Measurements from ENCODE around the gene PCDHGA7.

The PCDHGA7 gene

DNA sequence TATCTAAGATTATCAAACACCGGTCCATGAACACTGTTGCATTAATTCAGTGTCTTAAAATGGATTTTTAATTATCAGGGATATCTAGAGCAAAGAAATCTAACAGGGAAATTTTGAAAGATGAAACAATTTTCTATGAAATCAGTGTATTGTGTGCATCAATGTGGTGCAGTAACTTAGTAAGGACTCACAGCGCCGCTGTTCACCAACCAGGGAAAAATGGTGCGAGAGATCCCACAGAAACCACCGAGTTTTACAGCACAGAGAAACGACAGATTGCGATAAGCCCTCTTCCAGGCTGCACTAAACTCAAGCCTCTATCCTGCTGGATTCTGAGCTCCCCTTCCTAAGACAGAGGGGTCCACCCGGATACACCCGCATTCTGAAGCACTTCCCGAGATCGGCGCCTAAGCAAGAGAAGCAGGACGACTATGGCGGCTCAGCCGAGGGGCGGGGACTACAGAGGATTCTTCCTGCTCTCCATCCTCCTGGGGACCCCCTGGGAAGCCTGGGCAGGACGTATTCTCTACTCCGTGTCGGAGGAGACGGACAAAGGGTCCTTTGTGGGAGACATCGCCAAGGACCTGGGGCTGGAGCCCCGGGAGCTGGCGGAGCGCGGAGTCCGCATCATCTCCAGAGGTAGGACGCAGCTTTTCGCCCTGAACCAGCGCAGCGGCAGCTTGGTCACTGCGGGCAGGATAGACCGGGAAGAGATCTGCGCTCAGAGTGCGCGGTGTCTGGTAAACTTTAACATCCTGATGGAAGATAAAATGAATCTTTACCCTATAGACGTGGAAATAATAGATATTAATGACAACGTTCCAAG lies at the start of gene PCDHGA7:
PCDHGA7 (plus strand) TSS at position 274 of the 826 bp plus-strand sequence; CDS start at position 432, 158 bp downstream.
- in situ Hi-C loops (cut with HindIII; ENCODE audit: low sequenced_read_pairs), result no loop called here

DNA sequence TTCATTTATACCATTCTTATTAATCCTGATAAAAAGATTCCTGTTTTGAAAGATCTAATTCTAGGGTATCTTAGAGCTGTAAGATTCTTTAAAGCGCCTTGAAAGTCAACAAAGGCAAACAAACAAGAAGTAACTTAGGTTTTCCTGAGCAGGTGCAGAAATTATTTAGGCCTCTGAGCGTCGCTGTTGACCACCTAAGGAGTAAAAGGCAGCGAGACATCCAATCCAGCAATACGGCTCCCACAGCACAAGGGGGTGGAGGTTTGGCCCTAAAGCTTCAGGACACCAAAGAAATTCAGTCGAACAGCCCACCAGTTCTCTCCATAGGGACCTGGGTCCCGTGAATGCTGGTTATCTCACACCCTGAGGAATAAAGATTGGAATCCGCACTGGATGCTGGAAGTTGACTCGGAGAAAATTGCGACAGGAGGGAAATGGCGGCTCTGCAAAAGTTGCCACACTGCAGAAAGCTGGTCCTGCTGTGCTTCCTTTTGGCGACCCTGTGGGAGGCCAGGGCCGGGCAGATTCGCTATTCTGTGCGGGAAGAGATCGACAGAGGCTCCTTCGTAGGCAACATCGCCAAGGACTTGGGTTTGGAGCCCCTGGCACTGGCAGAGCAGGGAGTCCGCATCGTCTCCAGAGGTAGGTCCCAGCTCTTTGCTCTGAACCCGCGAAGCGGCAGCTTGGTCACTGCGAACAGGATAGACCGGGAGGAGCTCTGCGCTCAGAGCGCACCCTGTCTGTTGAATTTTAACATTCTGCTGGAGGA lies 43.8 kb upstream of the PCDHGA7 start, which contains the start of gene PCDHGA2:
PCDHGA2 (plus strand) TSS at position 223 of the 769 bp plus-strand sequence.
- in situ Hi-C loops (cut with HindIII; ENCODE audit: low sequenced_read_pairs), result loop anchor here (25.0 kb wide), 1 partner anchor 174 kb away; no protein-coding TSS in a partner anchor

DNA sequence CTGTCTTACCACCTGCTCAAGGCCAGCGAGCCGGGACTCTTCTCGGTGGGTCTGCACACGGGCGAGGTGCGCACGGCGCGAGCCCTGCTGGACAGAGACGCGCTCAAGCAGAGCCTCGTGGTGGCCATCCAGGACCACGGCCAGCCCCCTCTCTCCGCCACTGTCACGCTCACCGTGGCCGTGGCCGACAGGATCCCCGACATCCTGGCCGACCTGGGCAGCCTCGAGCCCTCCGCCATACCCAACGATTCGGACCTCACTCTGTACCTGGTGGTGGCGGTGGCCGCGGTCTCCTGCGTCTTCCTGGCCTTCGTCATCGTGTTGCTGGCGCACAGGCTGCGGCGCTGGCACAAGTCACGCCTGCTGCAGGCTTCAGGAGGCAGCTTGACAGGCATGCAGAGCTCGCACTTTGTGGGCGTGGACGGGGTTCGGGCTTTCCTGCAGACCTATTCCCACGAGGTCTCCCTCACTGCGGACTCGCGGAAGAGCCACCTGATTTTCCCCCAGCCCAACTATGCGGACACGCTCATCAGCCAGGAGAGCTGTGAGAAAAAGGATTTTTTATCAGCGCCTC lies 41.7 kb upstream of the PCDHGA7 start:
- in situ Hi-C loops (cut with HindIII; ENCODE audit: low sequenced_read_pairs), result loop anchor here (25.0 kb wide), 1 partner anchor 171 kb away; no protein-coding TSS in a partner anchor

DNA sequence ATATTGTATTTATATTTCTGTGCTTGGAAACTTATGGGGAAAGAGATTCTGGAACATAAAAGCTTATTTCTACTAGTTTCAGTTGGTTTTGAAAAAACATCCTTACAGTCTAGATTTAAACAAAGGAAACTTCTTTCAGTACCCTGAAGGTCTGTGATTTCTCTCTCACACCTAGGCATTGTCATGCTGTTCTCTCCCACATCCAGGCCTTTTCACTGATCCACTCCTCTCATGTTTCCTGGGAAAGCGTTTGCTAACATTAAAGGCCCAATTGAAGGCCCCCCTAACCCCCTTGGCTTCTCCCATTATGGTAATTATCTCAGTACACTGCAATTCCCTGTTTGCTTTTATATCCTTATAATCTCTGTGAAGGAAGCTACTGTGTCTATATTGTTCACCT lies 39.8 kb upstream of the PCDHGA7 start:
- in situ Hi-C loops (cut with HindIII; ENCODE audit: low sequenced_read_pairs), result loop anchor here (25.0 kb wide), 1 partner anchor 170 kb away; no protein-coding TSS in a partner anchor

DNA sequence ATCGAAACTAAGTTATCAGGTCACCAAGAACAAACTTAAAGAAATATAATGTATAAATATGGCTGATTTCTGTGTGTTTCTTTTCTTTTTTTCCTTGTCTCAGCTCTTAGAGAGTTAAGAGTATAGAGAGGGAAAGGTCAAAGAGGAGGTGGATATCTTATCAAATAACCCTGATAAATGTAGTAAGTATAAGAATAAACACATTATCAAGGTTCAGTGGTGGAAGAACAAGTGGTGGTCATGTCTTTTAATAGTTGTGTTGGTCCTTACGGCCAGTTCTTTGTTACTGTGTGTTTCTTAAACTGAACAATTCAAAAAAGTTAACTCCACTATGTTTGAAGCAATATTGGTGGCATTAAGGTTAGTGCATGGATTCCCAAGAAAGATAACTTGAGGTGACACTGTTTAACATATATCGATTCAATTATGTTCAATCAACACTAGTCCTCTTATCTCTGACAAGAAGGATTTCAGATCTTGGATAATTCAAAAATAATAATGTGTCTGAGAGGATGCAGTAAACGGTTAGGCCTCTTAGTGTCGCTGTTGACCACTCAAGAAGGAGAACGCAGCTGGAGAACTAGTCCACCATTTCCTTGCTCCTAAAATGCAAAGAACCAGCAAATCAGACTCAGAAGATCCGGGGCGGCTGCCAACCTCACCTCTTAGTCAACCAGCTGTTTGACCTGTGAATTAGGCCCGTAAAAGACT lies 39.1 kb upstream of the PCDHGA7 start, which contains the start of gene PCDHGA3:
PCDHGA3 (plus strand) TSS at position 588 of the 711 bp plus-strand sequence. CDS start 205 bp downstream, outside the sequence.
- in situ Hi-C loops (cut with HindIII; ENCODE audit: low sequenced_read_pairs), result loop anchor here (25.0 kb wide), 1 partner anchor 169 kb away; no protein-coding TSS in a partner anchor

DNA sequence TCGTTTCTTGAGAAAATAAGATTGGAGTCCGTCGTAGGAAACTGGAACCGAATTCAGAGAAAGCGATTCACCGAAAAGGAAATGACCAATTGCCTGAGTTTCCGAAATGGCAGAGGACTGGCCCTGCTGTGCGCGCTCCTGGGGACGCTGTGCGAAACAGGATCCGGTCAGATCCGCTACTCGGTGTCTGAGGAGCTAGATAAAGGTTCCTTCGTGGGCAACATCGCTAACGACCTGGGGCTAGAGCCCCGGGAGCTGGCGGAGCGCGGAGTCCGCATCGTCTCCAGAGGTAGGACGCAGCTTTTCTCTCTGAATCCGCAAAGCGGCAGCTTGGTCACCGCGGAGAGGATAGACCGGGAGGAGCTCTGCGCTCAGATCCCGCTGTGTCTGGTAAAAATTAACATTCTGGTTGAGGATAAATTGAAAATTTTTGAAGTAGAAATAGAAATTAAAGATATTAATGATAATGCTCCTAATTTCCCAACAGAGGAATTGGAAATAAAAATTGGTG lies 38.5 kb upstream of the PCDHGA7 start:
- in situ Hi-C loops (cut with HindIII; ENCODE audit: low sequenced_read_pairs), result loop anchor here (25.0 kb wide), 1 partner anchor 168 kb away; no protein-coding TSS in a partner anchor

DNA sequence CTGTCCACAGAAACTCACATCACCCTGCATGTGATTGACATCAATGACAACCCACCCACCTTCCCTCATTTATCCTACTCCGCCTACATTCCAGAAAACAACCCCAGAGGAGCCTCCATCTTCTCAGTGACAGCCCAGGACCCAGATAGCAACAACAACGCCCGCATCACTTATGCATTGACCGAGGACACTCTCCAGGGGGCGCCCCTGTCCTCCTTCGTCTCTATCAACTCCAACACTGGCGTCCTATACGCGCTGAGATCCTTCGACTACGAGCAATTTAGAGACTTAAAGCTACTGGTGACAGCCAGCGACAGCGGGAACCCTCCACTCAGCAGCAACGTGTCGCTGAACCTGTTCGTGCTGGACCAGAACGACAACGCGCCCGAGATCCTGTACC lies 37.2 kb upstream of the PCDHGA7 start:
- in situ Hi-C loops (cut with HindIII; ENCODE audit: low sequenced_read_pairs), result loop anchor here (25.0 kb wide), 1 partner anchor 167 kb away; no protein-coding TSS in a partner anchor

DNA sequence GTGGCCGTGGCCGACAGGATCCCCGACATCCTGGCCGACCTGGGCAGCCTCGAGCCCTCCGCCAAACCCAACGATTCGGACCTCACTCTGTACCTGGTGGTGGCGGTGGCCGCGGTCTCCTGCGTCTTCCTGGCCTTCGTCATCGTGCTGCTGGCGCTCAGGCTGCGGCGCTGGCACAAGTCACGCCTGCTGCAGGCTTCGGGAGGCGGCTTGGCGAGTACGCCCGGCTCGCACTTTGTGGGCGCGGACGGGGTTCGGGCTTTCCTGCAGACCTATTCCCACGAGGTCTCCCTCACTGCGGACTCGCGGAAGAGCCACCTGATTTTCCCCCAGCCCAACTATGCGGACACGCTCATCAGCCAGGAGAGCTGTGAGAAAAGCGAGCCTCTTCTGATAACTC lies 36.5 kb upstream of the PCDHGA7 start:
- in situ Hi-C loops (cut with HindIII; ENCODE audit: low sequenced_read_pairs), result loop anchor here (25.0 kb wide), 1 partner anchor 166 kb away; no protein-coding TSS in a partner anchor

DNA sequence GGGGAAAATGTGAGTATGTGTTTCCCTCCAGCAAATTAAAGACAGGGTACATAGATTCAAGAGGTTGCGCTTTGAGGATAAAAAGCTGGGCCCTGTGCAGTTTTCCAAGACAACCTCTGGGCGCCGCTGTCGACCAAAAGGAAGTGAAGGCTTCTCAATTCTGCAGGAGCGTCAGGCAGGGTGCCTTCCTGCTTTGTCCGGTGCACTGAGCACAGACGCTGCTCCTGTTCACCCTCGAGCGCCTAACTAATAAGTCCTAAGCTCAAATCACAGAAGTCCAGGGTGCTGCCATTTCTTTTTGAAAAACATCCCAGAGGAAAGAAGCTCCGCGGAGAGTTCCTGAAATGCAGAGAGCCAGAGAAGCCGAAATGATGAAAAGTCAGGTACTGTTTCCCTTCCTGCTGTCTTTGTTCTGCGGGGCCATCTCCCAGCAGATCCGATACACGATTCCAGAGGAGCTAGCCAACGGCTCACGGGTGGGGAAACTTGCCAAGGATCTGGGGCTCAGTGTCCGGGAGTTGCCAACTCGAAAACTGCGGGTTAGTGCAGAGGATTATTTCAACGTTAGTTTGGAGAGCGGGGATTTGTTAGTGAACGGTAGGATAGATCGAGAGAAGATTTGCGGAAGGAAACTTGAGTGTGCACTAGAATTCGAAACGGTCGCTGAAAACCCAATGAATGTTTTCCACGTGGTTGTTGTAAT lies 32.5 kb upstream of the PCDHGA7 start, which contains the start of gene PCDHGB1:
PCDHGB1 (plus strand) TSS at position 183 of the 703 bp plus-strand sequence; CDS start at position 345, 162 bp downstream.
- in situ Hi-C loops (cut with HindIII; ENCODE audit: low sequenced_read_pairs), result loop anchor here (25.0 kb wide), 1 partner anchor 162 kb away; no protein-coding TSS in a partner anchor

DNA sequence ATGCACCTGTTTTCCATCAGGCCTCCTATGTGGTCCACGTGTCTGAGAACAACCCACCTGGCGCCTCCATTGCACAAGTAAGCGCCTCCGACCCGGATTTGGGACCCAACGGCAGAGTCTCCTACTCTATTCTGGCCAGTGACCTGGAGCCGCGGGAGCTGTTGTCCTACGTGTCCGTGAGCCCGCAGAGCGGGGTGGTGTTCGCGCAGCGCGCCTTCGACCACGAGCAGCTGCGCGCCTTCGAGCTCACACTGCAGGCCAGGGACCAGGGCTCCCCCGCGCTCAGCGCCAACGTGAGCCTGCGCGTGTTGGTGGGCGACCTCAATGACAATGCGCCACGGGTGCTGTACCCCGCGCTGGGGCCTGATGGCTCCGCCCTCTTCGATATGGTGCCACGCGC lies 31.0 kb upstream of the PCDHGA7 start:
- in situ Hi-C loops (cut with HindIII; ENCODE audit: low sequenced_read_pairs), result no loop called here

DNA sequence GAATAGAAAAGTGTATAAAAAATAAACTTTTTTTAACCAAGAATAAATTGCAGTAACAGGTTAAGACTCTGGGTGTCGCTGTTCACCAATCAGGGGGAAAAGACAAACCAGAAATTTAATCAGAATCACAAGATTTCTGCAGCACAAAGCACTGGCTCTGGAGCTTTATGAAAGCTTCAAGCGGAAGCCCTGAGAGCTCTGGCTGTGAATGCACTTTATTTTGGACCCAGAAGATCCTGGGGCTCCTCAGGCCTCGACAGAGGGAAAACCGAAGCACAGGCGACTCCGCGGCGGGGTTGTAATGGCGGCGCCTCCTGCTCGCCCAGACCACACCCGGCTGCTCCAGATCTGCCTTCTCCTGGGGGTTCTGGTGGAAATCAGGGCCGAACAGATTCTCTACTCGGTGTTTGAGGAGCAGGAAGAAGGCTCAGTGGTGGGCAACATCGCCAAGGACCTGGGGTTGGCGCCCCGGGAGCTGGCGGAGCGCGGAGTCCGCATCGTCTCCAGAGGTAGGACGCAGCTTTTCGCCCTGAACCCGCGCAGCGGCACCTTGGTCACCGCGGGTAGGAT lies 27.6 kb upstream of the PCDHGA7 start, which contains the start of gene PCDHGA4:
PCDHGA4 (plus strand) TSS at position 122 of the 570 bp plus-strand sequence; CDS start at position 209, 87 bp downstream.
- in situ Hi-C loops (cut with HindIII; ENCODE audit: low sequenced_read_pairs), result no loop called here

DNA sequence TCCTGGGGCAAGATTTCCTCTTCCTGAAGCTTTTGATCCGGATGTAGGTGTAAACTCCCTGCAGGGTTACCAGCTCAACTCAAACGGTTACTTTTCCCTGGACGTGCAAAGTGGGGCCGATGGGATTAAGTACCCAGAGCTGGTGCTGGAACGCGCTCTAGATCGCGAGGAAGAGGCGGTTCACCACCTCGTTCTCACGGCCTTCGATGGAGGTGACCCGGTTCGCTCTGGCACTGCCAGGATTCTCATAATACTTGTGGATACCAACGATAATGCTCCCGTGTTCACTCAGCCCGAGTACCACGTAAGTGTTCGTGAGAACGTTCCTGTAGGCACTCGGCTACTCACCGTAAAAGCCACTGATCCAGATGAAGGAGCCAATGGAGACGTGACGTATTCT lies 26.9 kb upstream of the PCDHGA7 start:
- in situ Hi-C loops (cut with HindIII; ENCODE audit: low sequenced_read_pairs), result no loop called here

DNA sequence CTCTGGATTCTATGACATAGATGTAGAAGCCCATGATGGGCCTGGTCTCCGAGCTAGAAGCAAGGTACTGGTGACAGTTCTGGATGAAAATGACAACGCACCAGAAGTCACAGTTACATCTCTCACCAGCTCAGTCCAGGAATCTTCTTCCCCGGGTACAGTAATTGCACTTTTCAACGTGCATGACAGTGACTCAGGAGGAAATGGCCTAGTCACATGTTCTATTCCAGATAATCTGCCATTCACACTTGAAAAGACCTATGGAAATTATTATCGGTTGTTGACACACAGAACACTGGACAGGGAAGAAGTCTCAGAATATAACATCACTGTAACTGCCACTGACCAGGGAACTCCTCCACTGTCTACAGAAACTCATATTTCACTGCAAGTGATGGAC lies 26.4 kb upstream of the PCDHGA7 start:
- in situ Hi-C loops (cut with HindIII; ENCODE audit: low sequenced_read_pairs), result no loop called here

DNA sequence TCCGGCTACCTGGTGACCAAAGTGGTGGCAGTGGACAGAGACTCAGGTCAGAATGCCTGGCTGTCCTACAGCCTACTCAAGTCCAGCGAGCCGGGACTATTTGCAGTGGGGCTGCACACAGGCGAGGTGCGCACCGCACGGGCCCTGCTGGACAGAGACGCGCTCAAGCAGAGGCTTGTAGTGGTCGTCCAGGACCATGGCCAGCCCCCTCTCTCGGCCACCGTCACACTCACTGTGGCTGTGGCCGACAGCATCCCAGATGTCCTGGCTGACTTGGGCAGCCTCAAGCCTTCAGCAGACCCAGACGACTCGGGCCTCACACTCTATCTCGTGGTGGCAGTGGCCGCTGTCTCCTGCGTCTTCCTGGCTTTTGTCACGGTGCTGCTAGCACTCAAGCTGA lies 25.6 kb upstream of the PCDHGA7 start:
- in situ Hi-C loops (cut with HindIII; ENCODE audit: low sequenced_read_pairs), result no loop called here

DNA sequence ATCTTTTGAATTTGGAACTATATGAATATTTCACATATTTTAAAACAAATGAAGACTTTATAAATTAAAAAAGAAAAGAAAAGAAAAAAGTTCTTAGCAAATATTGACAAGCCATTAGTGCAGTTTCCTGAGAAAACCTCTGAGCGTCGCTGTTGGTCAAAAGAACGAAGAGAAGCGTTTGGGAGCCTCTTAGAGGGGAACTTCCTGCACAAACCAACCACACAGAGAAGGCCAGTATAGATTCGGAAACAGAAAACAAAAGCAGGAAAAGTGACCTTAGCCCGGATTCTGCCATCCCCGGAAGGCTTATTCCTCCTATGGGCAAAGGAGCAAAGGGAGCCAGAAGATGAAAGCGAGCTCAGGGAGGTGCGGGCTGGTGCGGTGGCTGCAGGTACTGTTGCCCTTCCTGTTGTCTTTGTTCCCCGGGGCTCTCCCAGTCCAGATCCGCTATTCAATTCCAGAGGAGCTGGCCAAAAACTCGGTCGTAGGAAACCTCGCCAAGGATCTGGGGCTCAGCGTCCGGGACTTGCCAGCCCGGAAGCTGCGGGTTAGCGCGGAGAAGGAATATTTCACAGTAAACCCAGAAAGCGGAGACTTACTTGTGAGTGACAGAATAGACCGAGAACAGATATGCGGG lies 22.6 kb upstream of the PCDHGA7 start, which contains the start of gene PCDHGB2:
PCDHGB2 (plus strand) TSS at position 205 of the 637 bp plus-strand sequence; CDS start at position 347, 142 bp downstream.
- in situ Hi-C loops (cut with HindIII; ENCODE audit: low sequenced_read_pairs), result no loop called here

DNA sequence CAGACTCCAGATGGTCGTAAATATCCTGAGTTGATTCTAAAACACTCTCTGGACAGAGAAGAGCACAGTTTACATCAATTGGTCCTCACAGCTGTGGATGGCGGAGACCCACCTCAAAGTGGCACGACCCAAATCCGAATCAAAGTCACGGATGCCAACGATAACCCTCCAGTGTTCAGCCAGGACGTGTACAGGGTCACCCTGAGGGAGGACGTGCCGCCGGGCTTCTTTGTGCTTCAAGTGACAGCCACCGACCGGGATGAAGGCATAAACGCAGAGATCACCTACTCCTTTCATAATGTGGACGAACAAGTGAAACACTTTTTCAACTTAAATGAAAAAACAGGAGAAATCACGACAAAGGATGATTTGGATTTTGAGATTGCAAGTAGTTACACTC lies 21.9 kb upstream of the PCDHGA7 start:
- in situ Hi-C loops (cut with HindIII; ENCODE audit: low sequenced_read_pairs), result no loop called here

DNA sequence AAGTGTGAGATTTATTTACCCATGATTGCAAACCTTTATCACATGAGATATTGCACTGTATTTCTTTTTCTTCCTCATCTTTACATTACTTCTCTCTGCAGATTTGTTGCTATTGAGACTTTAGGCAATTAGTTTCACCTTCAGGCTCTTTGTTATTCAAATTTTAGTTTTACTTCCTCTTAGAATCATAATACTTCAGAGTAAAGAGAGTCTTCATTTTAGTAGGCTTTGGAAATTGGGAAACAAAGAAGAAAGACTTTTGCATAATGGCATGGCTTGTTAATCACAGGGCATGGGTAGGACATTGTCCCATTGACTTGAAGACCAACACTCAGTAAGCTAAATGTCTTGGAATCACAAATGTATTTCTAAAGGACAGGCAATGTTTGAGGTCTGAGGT lies 19.8 kb upstream of the PCDHGA7 start:
- in situ Hi-C loops (cut with HindIII; ENCODE audit: low sequenced_read_pairs), result no loop called here

Measured in DLD1 (cell line).